HEK293 (cell line): Measurements from ENCODE around the gene NPC1.
A peak's percentile ranks its signal among the peaks of the same experiment; 100 is the strongest.

Experiments used
- CTCF ChIA-PET: fragments of 350-600 bp; formaldehyde crosslinking; extraction: SDS; loops from one replicate; lab custom pipeline; 2021; ENCODE audit warnings: antibody characterized with exemption; lab: Yijun Ruan, JAX
- POLR2A ChIA-PET: fragments of 300-600 bp; formaldehyde crosslinking; extraction: SDS; loops from one replicate; lab custom pipeline; 2020; ENCODE audit warnings: antibody characterized with exemption, inconsistent platforms; lab: Yijun Ruan, JAX
- H3K27ac ChIP-seq: fragments of 200-500 bp; sonication (Bioruptor generic); 2 replicates; pipeline ENCODE4 v1.5.1; 2014; ENCODE audit warnings: low read depth, low read length, control low read depth, inconsistent platforms; ENCODE audit errors: extremely low read depth
- H3K36me3 ChIP-seq, 2 experiments: fragments of 200-500 bp in 1 of 2; sonication (Bioruptor generic) in 1 of 2; 1 replicate in 1 of 2; 2 replicates in 1 of 2; pipeline ENCODE4 v1.5.1; 2014 to 2017; ENCODE audit warnings: inconsistent platforms in 2 of 2, low read length in 2 of 2; ENCODE audit not compliant: control insufficient read depth in 2 of 2, insufficient read depth in 1 of 2
- H3K4me1 ChIP-seq: fragments of 200-500 bp; sonication (Bioruptor generic); 2 replicates; pipeline ENCODE4 v1.5.1; 2014; ENCODE audit warnings: mild to moderate bottlenecking, low read length, inconsistent platforms; ENCODE audit not compliant: control insufficient read depth, insufficient read depth
- H3K4me3 ChIP-seq: 2 replicates; pipeline ENCODE4 v1.5.1; 2011; ENCODE audit warnings: low read depth, mild to moderate bottlenecking, control low read depth, low read length, moderate library complexity
- H3K9me3 ChIP-seq: fragments of 200-500 bp; sonication (Bioruptor generic); 2 replicates; pipeline ENCODE4 v1.5.1; 2014; ENCODE audit warnings: low read depth, low read length, inconsistent platforms; ENCODE audit not compliant: control insufficient read depth, insufficient read depth
- HIC1 ChIP-seq: fragments of 450-650 bp; formaldehyde crosslinking; IDR thresholded peaks from 2 replicates; pipeline ENCODE4 v1.5.1; 2016; ENCODE audit warnings: missing biosample characterization, missing genetic modification characterization
- HOXC10 ChIP-seq: sonication (generic); formaldehyde crosslinking; IDR thresholded peaks from 2 replicates; pipeline ENCODE4 v1.8.1; 2023; ENCODE audit warnings: mild to moderate bottlenecking, missing genetic modification reagents
- MZF1 ChIP-seq: fragments of 450-650 bp; formaldehyde crosslinking; IDR thresholded peaks from 2 replicates; pipeline ENCODE4 v1.5.1; 2017; ENCODE audit warnings: missing biosample characterization, missing genetic modification characterization, borderline replicate concordance
- PATZ1 ChIP-seq: fragments of 450-650 bp; formaldehyde crosslinking; IDR thresholded peaks from 2 replicates; pipeline ENCODE4 v1.5.1; 2016; ENCODE audit warnings: missing biosample characterization, missing genetic modification characterization
- PRDM10 ChIP-seq: fragments of 450-650 bp; formaldehyde crosslinking; IDR thresholded peaks from 2 replicates; pipeline ENCODE4 v1.5.1; 2016; ENCODE audit warnings: missing biosample characterization, missing genetic modification characterization
- SCRT2 ChIP-seq: fragments of 450-650 bp; formaldehyde crosslinking; IDR thresholded peaks from 2 replicates; pipeline ENCODE4 v1.5.1; 2016; ENCODE audit warnings: missing biosample characterization, missing genetic modification characterization
- TRIM28 ChIP-seq: IDR thresholded peaks from 2 replicates; pipeline ENCODE4 v1.6.1; 2011; ENCODE audit warnings: low read length, control low read depth, borderline replicate concordance
- ZBTB11 ChIP-seq: fragments of 450-650 bp; formaldehyde crosslinking; conservative IDR thresholded peaks from 2 replicates; pipeline ENCODE4 v1.5.1; 2016; ENCODE audit warnings: low read depth, missing biosample characterization, missing genetic modification characterization
- ZBTB17 ChIP-seq: fragments of 450-650 bp; formaldehyde crosslinking; IDR thresholded peaks from 2 replicates; pipeline ENCODE4 v1.5.1; 2016; ENCODE audit warnings: missing biosample characterization, missing genetic modification characterization
- ZBTB48 ChIP-seq: fragments of 450-650 bp; formaldehyde crosslinking; IDR thresholded peaks from 2 replicates; pipeline ENCODE4 v1.5.1; 2016; ENCODE audit warnings: missing biosample characterization, missing genetic modification characterization
- ZBTB8A ChIP-seq: fragments of 450-650 bp; formaldehyde crosslinking; IDR thresholded peaks from 2 replicates; pipeline ENCODE4 v1.5.1; 2016; ENCODE audit warnings: missing biosample characterization, missing genetic modification characterization
- ZFHX2 ChIP-seq: fragments of 450-650 bp; formaldehyde crosslinking; conservative IDR thresholded peaks from 2 replicates; pipeline ENCODE4 v1.5.1; 2016; ENCODE audit warnings: missing biosample characterization, missing genetic modification characterization
- ZNF146 ChIP-seq: fragments of 450-650 bp; formaldehyde crosslinking; IDR thresholded peaks from 2 replicates; pipeline ENCODE4 v1.5.1; 2016; ENCODE audit warnings: missing biosample characterization, missing genetic modification characterization
- ZNF394 ChIP-seq: fragments of 450-650 bp; formaldehyde crosslinking; IDR thresholded peaks from 2 replicates; pipeline ENCODE4 v1.5.1; 2016; ENCODE audit warnings: missing biosample characterization, missing genetic modification characterization, mild to moderate bottlenecking, moderate library complexity, borderline replicate concordance
- ZNF488 ChIP-seq: fragments of 450-650 bp; formaldehyde crosslinking; IDR thresholded peaks from 2 replicates; pipeline ENCODE4 v1.5.1; 2016; ENCODE audit warnings: missing biosample characterization, missing genetic modification characterization
- ZNF600 ChIP-seq: fragments of 450-650 bp; formaldehyde crosslinking; IDR thresholded peaks from 2 replicates; pipeline ENCODE4 v1.5.1; 2016; ENCODE audit warnings: missing biosample characterization, missing genetic modification characterization
- ZNF677 ChIP-seq: fragments of 450-650 bp; IDR thresholded peaks from 2 replicates; pipeline ENCODE4 v1.5.0; 2018; ENCODE audit warnings: missing biosample characterization, mild to moderate bottlenecking, missing genetic modification characterization, moderate library complexity
- ZNF747 ChIP-seq: fragments of 450-650 bp; formaldehyde crosslinking; IDR thresholded peaks from 2 replicates; pipeline ENCODE4 v1.5.1; 2016; ENCODE audit warnings: missing biosample characterization, missing genetic modification characterization
- ZNF843 ChIP-seq: fragments of 450-650 bp; formaldehyde crosslinking; IDR thresholded peaks from 2 replicates; pipeline ENCODE4 v1.5.1; 2016; ENCODE audit warnings: missing biosample characterization, missing genetic modification characterization

NPC1 gene

GRCh38 chr18:23632615-23633014 is 46.3 kb upstream of the NPC1 start:
- CTCF ChIA-PET, result interaction anchor here (0.6 to 0.7 kb wide), 3 partner anchors 11 to 140 kb away, joined by 3 to 4 read pairs (median 3); no protein-coding TSS in a partner anchor
- TF ChIP-seq HOXC10 (no peak), ZBTB17 (tag by site-specific recombination) (no peak), SCRT2 (tag by site-specific recombination) (peak; percentile 78)
- TF ChIP-seq, all 188 proteins: peak for 1
- Histone ChIP-seq H3K4me1 (peaks cover 26% of the 10 kb centered on the region), H3K4me3 (no peak overlapping the region), H3K36me3 (no peaks in the 10 kb centered on the region), H3K27ac (no peak overlapping the region), H3K9me3 (no peaks in the 10 kb centered on the region)
- POLR2A ChIA-PET, result no interaction called here

- Histone ChIP-seq H3K36me3 (no peaks in the 10 kb centered on the region), H3K27ac (no peak overlapping the region), H3K4me3 (no peak overlapping the region), H3K4me1 (peaks cover 33% of the 10 kb centered on the region), H3K9me3 (no peaks in the 10 kb centered on the region)
- ChIA-PET CTCF (interaction anchor here (0.6 to 0.9 kb wide), 2 partner anchors 23 to 41 kb away, joined by 3 read pairs; no protein-coding TSS in a partner anchor), POLR2A (no interaction called here)
- TF ChIP-seq HIC1 (tag by site-specific recombination) (no peak), PRDM10 (tag by site-specific recombination) (peak; percentile 34), ZNF600 (peak; percentile 50; the same call in 1 of the 2 replicates), ZNF747 (no peak), ZNF488 (tag by site-specific recombination) (no peak), ZNF394 (peak; percentile 98), ZBTB8A (tag by site-specific recombination) (no peak), ZFHX2 (tag by site-specific recombination) (peak; percentile 53), ZNF843 (tag by site-specific recombination) (0 out of 2 replicates have a peak, but pooled peaks have one; percentile 25), ZBTB48 (tag by site-specific recombination) (peak; percentile 19; the same call in 1 of the 2 replicates), ZBTB17 (tag by site-specific recombination) (peak; percentile 80), ZNF677 (tag by site-specific recombination) (no peak), ZBTB11 (tag by site-specific recombination) (no peak), TRIM28 (peak; percentile 67; the same call in 1 of the 2 replicates), MZF1 (peak; percentile 59; the same call in 1 of the 2 replicates), PATZ1 (0 out of 2 replicates have a peak, but pooled peaks have one; percentile 17), ZNF146 (tag by site-specific recombination) (no peak)
Observed at GRCh38 chr18:23631746-23632145, 45.4 kb upstream of the NPC1 start.
